GM19467 (cell line): ENCODE data around the gene TTYH2.

Experiments used
- ATAC-seq: cut with Tn5 transposase; IDR thresholded peaks from one replicate; pipeline ENCODE4 v1.9.1; 2021; ENCODE audit warnings: mild to moderate bottlenecking, moderate library complexity; ENCODE audit not compliant: unreplicated experiment

The TTYH2 gene

GRCh38 chr17:74231928-74232907, 18.8 kb downstream of the TTYH2 start:
- no peak for ATAC-seq

DNA sequence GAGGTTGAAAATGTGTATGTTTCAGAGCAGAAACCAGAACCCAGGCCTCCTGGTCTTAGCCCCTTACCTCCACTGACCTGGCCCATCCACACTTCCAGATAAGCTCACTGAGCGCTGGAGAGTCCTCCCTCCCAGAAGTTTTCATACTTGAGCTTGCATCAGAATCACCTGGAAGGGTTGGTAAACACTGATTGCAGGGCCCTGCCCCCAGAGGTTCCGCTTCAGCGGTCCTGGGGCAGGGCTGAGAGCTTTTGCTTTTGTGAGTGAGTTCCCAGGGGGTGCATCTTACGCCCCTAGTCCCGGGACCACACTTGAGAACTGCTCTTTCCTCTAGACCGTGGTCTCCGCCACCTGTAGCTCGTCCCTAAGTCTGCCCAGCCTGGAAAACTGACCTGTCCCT, 20.6 kb downstream of the TTYH2 start:
- ATAC-seq: no peak

GRCh38 chr17:74234486-74234885, 21.1 kb downstream of the TTYH2 start:
- ATAC-seq: no peak

DNA sequence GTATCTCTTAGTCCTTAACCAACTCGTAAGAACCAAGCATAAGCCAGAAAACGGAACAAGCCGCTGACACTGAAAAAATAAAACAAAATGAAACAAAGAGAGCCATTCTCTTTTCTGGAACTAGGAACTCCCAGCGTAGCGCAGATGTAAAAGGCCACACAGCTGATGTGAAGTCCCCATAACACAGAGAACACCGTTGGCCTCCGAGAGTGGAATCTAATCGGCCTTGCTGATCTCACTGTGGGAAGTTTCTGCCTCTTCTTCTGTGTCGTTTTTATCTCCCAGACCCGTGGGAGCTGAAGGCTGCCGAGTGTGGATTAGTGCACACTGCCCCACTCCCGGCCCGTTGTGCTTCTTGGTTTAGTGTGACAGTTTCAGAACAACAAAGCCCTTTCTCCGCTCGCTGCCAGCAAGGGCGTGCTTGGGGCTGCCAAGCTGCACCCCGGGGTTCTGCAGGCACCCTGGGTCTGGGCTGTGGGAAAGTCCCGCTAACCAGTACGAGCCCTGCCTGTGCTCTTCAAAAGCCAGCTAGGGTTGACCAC, 21.7 kb downstream of the TTYH2 start:
- ATAC-seq: no peak

DNA sequence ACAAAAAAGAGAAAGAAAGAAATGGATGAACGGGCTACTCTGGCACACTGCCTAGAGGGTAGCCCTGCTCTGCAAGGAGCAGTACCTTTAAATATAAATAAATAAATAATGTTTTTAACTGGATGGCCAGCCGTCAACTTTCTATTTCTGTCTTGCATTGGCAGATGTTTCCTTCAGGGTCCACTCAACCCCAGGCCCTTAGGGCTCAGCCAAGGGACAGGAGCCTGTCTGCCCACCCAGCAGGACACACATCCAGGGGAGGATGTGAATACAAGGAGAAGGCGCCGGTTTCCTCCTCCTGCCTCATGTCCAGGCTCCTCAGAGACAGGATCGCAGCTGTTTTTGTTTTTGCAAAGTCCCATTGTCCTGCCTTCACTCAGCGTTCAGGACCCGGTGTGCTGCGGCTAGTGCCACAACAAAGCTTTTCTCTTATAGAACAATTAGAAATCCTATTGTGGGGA, 22.6 kb downstream of the TTYH2 start:
- ATAC-seq: no peak

DNA sequence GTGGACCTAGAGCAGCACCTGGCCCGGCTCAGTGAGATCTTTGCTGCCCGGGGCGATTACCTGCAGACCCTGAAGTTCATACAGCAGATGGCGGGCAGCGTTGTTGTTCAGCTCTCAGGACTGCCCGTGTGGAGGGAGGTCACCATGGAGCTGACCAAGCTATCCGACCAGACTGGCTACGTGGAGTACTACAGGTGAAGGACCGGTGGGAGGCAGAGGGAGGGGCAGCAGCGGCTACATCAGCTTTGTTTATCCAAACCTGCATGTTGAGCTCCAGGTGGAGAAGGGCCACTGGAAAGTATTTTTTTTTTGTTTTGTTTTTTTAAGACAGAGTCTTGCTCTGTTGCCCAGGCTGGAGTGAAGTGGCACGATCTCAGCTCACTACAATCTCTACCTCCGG, 23.9 kb downstream of the TTYH2 start:
- ATAC-seq: no peak

- no peak for ATAC-seq
Measured at GRCh38 chr17:74239172-74239571, 25.8 kb downstream of the TTYH2 start.

DNA sequence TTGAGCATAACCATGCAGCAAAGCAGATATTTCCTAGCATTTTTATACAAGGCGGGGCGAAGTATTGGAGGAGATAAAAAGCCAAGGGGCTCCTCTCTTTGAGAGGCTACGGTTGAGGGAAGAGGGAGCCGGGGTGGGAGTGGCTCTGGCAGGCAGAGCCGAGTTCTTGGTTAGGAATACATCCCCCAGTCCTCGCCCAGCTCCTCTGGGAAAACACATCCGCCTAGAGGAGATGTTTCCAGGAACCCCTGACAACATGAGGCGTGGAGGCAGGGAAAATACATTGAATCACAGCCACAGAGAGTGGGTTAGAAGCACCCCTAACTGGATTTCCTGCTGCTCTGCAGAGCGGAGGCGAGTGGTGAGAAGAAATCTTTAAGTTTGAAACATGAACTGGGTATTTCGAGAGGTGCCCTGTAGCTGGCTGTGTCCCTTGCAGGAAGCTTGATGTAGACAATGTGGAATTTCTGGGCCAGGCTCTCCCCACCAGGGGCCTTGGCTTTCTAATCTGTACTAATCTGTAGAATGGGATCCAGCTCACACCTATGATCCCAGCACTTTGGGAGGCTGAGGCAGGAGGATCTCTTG, 27.3 kb downstream of the TTYH2 start:
- ATAC-seq: no peak

DNA sequence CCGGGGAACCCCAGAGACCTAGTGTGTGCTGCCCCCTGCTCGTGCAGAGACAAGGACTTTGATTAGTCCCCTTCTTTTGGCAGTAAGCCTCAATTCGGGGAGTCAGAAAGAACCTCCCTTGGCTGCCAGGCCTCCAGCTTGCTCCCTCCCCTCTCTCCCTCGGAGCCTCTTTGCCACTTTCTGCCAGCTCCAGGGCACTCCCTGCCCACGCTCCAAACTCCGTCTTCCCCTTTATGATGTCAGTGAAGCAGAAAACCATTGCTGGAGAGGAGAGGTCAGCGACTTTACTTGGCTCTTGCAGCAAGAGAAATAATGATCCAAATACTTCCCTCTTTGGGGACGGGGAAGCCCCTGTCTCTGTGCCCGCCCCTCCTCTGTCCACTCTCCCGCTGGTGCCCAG, 28.1 kb downstream of the TTYH2 start:
- ATAC-seq: no peak

- ATAC-seq: no peak
Measured at GRCh38 chr17:74241847-74242246, 28.5 kb downstream of the TTYH2 start.

DNA sequence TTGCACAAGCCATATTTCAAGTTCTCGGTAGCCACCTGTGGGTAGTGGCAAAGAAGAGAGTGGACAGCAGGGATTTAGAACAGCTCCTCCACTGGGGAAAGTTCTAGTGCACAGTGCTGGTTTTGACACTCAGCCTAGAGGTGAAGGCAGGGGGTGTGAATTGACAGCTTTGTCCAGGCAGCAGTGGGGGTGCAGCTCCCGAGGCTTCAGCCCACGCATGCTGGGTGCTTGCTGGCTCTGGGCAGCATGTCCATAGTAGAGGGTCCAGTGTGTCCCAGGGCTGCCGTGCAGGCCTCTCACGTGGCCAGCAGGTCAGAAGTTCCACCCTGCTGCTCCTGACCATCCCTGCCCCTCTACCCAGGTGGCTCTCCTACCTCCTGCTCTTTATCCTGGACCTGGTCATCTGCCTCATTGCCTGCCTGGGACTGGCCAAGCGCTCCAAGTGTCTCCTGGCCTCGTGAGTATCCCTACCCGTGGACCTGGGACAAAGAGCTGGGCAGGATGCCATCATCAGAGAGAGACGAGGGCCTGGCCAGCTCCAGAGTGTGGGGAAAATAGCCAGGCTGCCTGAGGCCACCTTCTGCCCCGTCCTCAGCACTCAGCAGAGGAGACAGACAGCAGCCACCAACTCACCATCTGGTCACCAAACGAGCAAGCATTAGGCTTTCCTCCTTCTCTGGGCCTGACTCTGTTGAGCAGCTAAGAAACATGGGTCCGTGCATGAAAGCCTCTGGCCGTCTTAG, 29.8 kb downstream of the TTYH2 start:
- ATAC-seq: no peak

DNA sequence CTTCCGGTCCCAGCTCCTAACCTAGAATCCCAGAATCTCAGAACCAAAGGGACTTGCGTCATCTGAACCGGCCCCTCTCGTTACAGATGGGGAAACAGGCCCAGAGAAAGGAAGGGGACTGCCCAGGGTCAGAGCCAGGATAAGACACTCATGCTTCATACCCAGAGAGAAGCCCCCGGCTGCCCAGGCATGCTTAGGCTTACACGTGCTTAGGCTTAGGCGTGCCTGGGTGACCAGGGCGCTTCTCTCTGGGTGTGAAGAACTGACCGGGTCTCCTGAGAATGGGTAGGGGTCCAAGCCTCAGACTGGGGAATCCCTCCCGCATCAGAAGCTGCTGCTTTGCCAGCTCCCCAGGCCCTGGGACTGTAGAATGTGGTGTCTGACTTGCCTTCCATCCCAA, 30.8 kb downstream of the TTYH2 start:
- no peak for ATAC-seq

- no peak for ATAC-seq
Measured at GRCh38 chr17:74244548-74244947, 31.2 kb downstream of the TTYH2 start.

GRCh38 chr17:74245145-74245831, 31.9 kb downstream of the TTYH2 start:
- no peak for ATAC-seq

GRCh38 chr17:74245871-74246270, 32.5 kb downstream of the TTYH2 start:
- no peak for ATAC-seq

GRCh38 chr17:74249590-74250270, 36.4 kb downstream of the TTYH2 start:
- no peak for ATAC-seq

DNA sequence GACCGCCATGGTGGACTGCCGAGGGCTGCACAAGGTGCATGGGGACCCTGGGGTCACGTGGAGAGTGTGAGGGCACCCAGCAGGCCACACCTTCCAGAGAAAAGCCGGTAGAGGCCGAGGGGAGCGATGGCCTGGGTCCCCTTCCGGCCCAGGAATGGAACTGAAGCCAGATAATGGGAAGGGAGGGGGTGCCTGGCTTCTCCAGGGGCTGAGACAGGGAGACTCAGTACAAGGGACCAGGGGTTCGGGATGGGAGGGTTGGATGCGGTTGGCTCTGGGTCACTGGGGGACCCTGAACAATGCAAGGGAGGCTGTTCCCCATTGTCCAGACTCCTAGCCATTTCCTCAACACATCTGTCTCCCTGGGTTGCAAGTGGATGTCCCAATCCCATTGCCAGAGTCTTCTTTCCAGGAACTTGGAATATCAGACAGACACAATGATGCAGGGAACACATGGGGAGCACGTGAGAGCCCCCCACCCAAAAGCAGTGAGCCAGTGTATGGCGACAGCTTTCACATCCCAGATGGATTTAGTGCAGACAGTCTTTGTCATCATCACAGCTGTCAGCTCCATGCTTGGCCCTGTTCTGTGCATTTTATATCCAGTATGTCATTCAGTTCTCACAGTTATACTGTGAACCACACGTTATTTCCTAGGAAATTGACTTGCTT, 37.1 kb downstream of the TTYH2 start:
- ATAC-seq: no peak

GRCh38 chr17:74251051-74251450, 37.7 kb downstream of the TTYH2 start:
- ATAC-seq: no peak

DNA sequence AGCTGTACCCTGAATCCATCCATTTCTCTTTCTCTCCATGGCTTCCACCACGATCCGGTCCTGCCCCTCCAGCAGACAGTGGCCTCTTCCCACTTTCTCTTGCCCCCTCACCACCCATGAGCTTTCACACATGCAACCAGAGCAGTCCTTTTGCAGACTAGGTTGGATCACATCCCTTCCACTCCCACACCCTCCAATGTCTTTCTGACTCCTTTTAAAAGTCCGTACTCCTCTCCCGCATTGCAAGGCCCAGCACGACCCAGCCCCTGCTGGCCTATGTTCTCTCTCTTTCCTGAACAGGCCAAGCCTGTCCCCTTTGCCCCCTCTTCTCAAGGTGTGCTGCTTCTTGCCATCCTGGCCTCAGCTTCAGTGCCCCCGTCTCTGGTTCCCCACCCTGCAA, 38.2 kb downstream of the TTYH2 start:
- no peak for ATAC-seq

DNA sequence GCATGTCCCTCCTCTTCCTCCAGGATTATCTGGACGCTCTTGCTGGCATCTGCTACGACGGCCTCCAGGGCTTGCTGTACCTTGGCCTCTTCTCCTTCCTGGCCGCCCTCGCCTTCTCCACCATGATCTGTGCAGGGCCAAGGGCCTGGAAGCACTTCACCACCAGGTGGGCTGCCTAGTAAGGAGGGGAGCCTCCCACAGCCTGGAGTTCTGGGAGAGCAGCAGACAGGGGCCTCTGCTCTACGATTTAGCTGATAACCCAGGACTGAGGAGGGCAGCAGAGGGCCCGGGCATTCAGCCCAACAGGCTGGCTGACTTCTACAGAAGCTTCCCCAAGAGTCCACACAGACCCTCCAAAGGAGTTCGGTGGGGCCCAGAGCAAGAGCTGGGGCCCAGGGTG, 38.8 kb downstream of the TTYH2 start:
- no peak for ATAC-seq
